GM18526 (cell line): ENCODE data around the gene ARVCF.

Experiments used
- POLR2A ChIP-seq: IDR thresholded peaks from 3 replicates; pipeline ENCODE4 v1.6.1; 2011; ENCODE audit not compliant: insufficient read length; ENCODE audit errors: extremely low read depth

The ARVCF gene

DNA sequence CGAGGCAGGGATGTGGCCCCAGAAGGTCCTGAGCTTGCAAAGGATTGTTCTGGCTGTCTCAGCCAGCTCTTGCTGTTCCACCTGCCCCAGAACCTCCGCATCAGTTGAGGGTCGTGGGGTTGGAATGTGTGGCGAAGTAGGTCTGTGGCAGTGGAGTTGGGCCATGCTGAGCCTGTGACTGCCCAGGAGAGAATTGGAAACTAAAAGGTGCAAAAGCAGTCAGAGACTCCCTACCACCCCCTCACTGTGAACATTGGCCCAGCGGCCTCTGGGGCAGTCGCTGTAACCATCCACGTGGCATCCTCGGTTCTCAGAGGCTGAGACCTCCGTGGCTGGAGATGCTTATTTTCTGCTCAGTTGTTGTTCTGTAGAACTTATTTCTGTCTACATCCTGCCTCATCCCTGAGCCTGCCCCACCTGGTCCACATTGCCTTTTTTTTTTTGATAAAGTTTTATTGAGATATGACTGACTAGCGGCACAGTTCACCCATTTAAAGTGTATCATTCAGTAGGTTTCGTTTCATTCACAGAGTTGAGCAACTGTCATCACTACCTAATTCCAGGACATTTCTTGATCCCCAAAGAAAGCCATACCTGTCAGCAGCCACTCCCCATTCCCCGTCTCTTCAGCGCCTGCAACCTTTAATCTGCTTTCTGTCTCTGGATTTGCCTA lies 41.1 kb upstream of the ARVCF start:
- TF ChIP-seq POLR2A, result no peak

DNA sequence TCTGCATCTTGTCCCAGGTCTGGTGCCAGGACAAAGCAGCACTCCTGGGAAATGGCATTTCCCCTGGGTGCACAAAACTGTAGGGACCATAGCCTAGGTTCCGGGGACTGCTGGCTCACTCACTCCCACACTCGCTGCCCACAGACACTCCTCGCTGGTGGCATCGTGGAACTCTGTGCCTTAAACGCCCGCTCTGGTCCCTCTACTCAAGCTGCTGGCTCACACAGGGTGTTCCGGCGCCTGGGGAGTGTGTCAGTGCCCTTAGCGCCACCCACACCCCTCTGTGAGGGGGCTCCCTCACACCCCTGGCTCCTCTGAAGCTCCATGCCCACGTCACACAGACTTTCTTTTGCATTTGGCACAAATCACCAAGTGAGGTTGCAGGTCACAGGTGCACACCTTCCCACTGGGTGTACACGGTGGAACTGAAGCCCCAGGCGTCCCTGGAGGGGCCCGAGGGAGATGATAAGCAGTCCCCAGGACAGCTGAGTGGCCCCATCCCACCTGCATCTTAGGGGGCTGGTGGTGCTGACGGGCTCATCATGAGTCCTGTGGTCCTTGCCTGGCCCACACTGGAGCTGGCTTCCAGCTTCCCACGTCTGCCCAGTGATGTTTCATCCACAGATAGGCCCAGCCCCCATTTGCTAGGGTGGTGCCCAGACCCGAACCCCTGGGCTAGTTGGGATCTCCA lies 40.2 kb upstream of the ARVCF start:
- TF ChIP-seq POLR2A, result no peak

DNA sequence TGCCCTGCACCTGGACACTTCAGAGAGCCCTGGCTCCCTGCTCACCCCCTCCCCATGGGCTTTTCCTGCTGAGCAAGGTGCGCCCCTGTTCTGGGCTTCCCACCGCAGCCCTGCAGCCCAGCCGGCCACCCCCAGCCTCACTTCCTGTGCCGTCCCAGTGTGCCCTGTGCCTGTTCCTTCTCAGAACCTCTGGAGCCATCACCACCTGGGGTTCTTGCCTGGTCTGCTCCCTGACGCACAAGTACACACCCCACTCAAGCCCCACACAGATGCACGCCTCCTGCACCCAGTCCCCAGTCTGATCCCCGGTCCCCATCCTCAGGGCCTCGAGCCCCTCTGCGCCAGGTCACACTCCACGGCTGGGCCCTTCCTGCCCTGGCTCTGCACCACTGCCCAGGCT lies 39.5 kb upstream of the ARVCF start:
- TF ChIP-seq POLR2A, result no peak

DNA sequence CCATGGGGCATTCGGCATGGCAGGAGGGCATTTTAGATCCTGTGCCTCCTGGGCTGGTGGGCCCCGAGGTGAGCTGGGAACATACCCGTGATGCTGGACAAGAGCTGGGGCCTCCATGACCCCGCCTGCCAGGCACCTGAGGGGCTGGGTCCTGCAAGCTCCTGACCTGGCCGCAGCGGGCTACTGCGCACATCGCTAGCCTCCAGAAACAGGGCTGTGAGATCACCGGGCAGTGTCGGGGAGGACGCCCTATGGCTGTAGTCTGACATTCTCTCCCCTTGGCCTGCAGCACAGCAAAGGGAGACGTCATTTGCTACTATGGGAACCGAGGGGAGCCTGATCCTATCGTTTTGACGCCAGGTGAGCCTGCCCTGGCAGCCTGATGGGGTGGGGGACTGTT lies 39.0 kb upstream of the ARVCF start:
- TF ChIP-seq POLR2A, result no peak

DNA sequence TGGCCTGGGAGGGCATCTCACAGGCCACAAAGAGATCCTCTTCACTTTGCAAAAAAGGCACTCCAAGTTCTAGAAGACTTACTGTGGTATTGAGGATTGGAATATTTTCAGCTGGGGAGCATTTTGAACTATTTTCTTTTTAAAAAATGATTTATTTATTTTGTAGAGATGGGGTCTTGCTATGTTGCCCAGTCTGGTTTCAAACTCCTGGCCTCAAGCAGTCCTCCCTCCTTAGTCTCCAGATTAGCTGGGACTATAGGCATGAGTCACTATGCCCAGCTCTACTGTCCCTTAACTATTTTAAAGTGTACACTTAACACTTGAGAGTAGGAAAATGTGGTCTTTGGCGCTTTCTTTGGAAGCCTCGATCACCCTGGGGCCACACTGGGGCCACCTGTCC lies 38.5 kb upstream of the ARVCF start:
- no peak for TF ChIP-seq POLR2A

DNA sequence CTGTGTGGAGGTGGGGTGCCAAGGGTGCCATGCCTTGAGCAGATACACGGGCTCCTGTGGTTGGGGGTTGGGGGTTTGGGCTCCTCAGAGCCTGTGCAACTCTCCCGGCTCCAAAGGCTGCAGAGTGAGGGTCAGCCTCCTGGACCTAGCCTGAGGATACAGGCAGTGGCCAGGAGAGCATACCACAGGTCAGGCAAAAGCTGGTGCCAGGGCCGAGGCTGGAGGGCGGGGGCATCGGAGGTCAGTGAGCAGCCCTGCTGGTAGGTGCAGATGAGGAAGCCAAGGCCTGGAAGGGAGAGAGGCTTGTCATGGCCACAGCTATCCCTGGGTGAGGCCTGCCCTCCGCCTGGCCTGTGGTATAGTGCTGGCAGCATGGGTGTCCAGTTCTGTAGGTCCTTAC lies 37.9 kb upstream of the ARVCF start:
- TF ChIP-seq POLR2A, result no peak

DNA sequence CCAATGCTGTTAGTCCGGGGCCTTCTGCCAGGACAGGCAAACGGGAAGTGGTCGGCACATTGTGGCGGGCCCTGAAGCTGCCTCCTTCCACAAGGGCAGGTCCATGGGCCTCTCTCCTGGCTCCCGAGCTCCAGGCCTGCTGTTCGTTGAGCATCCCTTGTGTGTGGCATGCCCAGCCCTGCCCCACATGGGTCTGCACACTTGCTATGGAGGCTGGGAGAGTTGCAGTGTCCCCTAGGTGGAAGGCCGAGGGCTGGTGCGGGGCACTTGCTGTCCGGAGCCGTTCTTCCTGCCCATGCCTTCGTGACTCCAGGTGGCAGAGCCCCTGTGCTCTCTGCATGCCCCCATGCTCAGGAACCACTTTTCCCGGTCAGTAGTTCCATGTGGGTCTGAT lies 37.4 kb upstream of the ARVCF start:
- no peak for TF ChIP-seq POLR2A

DNA sequence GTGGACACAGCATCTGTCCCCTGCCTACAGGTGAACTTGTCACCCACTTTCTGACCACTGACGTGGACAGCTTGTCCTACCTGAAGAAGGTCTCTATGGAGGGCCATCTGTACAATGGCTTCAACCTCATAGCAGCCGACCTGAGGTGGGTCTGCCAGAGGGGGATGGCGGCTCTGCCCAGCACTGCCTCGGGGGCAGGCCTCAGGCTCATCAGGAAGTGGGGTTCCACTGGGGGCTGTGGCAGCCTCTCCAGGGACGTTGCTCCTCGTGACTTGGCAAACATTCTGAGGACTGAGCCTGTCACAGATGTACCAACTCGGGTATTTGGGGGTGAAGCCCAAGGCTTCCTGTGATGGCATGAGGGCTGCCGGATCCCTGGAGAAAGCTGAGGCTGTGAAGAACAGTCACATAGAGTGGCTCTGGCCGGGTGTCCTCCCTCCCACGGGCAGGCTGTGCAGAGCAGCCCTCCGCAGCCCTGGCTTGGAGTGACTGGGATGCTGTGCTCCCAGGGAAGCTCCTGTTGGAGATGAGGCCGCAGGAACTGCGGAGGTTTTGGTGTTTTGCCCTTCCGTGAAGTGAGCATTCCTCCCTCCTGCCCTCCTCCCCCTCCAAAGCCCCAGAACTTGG lies 36.9 kb upstream of the ARVCF start:
- TF ChIP-seq POLR2A, result no peak

DNA sequence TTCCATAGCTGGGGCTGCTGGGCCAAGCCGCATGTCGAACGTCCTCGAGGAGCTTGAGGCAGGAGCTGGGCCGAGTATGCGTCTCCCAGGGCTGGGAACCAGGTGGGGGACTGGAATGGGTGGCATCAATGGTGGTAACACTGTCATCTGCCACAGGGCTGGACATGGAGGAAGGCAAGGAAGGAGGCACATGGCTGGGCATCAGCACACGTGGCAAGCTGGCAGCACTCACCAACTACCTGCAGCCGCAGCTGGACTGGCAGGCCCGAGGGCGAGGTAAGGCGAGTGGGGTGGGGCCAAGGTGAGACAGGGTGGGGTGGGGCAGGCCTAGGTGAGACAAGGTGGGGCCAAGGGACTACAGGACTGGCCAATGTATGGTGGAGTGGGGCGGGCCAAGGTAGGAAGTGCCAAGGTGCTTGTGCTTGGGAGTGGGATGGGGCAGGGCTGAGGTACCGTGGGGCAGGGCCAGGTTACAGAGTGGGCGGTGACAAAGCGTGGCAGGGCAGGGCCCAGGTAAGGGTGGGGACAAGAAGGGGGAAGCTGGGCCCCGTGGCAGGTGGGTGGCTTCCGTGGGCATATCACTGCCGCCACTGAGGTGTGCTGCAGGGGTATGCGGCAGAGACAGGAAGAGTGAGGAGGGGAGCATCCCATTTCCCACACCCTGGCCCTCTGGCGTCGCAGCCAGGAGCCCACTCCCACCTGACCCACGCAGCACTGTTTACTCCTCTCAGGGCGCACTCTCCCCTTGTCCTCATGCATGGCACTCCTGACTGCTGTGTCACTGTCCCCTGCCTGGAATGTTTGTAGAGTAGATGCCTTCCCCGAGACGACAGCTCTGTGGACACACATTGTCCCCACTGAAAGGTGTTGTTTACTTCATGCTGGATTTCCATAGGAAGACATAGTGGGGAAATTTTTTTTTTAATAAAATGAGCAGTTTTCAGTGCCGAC lies 36.0 kb upstream of the ARVCF start:
- TF ChIP-seq POLR2A, result no peak

DNA sequence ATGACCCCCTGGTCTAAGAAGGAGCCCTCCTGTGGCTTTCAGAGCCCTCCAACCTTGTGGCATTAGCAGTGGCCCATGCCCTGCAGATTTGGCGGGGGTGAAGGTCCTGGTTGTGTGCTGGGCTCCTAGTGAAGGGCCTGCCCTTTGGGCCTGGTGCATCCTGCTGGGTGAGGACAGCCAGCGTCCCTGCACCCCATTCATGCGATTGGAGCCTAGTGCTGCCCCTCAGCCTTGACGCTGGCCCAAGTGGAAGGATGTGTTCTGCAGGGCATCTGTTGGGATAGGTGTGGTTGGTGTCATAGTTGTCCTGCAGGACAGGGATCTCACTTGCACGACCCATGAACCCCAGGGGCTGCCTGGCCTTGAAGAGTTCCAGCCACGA lies 35.3 kb upstream of the ARVCF start:
- no peak for TF ChIP-seq POLR2A

DNA sequence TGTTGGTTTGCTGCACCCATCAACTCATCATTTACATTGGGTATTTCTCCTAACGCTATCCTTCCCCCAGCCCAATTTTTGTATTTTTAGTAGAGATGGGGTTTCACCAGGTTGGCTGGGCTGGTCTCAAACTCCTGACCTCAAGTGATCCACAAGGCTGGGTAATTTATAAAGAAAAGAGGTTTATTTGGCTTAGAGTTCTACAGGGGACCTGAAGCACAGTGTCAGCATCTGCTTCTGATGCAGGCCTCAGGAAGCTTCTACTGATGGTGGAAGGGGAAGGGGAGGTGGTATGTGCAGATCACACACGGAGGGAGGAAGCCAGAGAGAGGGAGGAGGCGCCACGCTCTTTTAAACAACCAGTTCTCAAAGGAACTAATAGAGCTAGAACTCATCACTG lies 30.1 kb upstream of the ARVCF start:
- no peak for TF ChIP-seq POLR2A

DNA sequence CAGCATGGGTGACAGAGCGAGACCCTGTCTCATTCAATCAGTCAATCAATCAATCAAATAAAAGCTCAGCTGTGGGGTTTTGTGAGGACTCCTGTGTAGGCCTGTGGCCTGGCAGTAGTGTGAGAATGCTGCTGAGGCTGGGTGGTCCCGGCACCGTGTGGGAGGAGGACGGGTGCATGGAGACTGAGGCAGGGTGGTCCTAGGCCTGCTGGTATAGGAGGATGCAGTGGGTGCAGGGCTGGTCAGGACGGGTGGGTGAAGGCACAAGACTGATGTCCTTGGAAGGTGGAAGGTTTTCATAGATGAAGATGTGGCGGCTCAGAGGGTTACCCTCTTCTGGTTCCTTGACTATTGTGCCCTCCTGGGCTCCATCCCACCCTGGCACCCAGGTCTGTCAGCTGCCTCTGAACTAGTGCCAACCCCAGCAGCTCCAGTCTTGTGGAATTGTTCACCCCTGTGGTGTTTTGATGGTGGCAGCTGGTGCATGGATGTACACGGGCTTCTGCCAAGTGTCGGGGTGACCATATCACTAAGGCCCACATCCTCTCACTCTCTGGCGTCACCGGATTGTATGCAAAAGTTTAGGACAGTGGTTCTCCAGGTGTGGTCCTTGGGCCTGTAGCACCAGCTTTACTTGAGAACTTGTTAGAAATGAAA lies 28.0 kb upstream of the ARVCF start:
- TF ChIP-seq POLR2A, result no peak

DNA sequence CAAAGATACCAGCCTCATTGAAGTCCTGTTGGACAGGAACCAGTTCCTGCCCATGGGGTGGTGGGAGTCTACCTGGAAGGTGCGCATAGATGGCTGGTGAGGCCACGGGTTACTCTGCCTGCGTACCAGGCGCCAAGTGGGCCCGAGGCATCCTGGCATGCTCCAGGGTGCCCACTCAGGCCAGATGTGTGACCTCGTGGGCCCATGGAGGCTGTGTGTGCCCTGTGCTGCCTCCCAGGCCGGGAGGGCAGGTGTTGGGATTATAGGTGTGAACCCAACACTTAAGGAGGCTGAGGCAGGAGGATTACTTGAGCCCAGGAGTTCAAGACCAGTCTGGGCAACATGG lies 27.3 kb upstream of the ARVCF start:
- no peak for TF ChIP-seq POLR2A

DNA sequence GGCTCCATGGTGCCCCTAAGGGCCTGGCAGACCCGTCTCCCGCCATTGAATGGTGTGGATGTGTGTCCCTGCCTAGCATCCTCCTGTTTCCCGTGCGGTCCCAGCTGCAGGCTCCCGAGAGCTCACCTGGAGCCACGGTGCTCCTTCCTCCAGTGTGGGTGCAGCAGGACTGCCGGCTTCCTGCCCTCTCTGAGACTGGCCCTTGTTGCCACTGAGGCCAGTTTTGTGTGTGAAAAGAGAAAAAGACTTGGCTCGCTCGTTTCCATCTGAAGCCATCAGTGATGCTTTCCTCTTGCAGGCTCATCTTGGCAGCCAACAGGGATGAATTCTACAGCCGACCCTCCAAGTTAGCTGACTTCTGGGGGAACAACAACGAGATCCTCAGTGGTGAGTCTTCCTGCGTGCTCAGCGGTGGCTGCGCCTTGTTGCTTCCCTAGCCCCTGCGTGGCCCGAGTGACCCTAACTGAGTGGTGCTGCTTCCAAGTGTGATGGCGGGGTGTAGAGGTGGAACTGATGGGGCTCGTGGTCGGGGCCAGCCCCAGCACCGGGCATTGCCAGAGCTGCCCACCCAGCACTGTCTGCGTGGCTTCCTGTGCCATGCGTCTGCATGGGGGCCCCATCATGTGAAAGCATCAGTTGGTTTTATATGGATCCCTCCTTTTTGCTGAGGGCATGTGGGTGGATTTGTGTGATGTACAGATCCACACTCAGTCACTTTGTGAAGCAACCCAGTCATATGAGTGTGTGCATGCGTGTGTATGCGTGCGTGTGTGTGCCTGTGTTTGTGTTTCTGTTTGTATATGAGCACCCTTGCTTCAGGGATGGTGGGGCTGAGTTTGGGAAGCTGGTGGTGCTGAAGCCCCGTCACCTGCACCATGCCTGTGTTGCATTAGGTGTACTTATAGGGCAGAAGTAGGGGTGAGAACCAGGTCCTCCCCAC lies 26.7 kb upstream of the ARVCF start:
- TF ChIP-seq POLR2A, result no peak
